GM12872 (cell line): ENCODE results near the gene GPHA2.

Experiments
- TF ChIP-seq, protein P1 (sequence below): IDR thresholded peaks from 3 replicates; pipeline ENCODE4 v1.5.1; 2011; ENCODE audit warnings: low read depth, mild to moderate bottlenecking, low read length, moderate library complexity; ENCODE audit not compliant: insufficient read depth

GPHA2 gene

GRCh38 chr11:64906314-64906635 is 29.4 kb downstream of the GPHA2 start:
- TF ChIP-seq, protein P1, sequence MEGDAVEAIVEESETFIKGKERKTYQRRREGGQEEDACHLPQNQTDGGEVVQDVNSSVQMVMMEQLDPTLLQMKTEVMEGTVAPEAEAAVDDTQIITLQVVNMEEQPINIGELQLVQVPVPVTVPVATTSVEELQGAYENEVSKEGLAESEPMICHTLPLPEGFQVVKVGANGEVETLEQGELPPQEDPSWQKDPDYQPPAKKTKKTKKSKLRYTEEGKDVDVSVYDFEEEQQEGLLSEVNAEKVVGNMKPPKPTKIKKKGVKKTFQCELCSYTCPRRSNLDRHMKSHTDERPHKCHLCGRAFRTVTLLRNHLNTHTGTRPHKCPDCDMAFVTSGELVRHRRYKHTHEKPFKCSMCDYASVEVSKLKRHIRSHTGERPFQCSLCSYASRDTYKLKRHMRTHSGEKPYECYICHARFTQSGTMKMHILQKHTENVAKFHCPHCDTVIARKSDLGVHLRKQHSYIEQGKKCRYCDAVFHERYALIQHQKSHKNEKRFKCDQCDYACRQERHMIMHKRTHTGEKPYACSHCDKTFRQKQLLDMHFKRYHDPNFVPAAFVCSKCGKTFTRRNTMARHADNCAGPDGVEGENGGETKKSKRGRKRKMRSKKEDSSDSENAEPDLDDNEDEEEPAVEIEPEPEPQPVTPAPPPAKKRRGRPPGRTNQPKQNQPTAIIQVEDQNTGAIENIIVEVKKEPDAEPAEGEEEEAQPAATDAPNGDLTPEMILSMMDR = no peak

- TF ChIP-seq, protein P1 = no peak
These were observed 30.0 kb downstream of the GPHA2 start for GRCh38 chr11:64905516-64906313.

GRCh38 chr11:64903291-64903833 is 32.3 kb downstream of the GPHA2 start:
- TF ChIP-seq, protein P1 = no peak

DNA sequence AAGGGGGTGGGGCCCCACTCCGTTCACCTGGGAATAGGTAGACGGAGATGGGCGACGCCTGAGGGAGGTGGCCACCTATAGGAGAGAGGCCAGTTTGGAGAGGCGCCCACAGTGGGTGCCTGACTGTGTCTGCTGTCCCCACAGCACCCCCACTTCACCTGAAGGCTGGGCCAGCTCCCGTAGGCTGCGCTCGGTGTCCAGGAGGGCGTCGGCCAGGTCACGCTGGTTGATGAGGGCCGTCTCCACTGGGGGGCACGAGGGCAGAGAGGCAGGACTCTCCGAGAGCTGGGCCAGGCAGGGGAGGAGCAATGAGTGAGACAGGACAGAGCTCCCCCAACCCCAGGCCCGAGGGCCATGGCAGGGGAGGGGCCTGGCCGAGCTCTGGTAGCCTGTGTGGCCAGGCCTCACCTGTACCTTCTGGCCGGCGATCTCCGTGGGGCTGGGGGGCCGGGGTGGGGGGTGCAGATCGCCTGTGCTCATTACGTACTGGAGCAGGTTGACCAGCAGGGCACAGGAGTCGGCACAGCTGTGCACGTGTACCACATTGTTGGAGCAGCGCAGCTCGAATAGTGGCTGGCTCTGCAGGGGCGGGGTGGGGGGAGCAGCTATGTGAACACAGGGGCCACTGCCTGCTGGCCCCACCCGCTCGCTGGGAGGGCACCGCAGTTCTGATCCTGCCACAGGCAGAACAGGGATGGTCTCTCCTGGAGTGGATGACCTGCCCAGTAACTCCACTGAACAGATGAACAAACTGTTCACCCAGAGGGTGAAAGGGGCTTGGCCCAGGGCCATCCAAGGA is 33.4 kb downstream of the GPHA2 start:
- TF ChIP-seq, protein P1 = no peak

DNA sequence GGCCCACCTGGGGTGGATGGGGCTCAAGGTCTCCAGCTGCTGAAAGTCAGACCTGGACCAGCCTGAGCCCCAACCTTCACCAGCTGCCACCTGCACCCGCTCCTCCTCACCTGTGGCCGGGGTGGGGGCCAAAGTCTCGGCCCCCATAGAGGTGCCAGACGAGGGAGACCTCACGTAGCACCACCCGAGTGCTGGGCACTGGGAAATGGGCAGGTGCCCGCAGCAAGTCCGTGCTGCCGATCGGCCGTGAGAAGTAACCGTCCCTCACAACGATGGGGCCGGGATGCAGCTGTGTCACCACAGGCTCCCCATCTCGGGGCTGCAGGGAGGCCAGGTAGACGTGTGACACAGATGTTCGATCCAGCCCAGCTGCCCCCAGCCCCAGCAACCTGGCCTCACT is 34.9 kb downstream of the GPHA2 start:
- TF ChIP-seq, protein P1 = no peak

- TF ChIP-seq, protein P1 = no peak
These were observed 35.4 kb downstream of the GPHA2 start for GRCh38 chr11:64900263-64900678.

- TF ChIP-seq, protein P1 = no peak
These were observed 37.2 kb downstream of the GPHA2 start for GRCh38 chr11:64898541-64898940.
